PC-9 (cell line): ENCODE measurements around the gene C1QL4.

Experiments
- CTCF ChIP-seq: fragments of 200-600 bp; sonication (generic); conservative IDR thresholded peaks from 2 replicates; pipeline ENCODE4 v1.6.1; 2017; ENCODE audit warnings: mixed run types, antibody characterized with exemption, mild to moderate bottlenecking, moderate library complexity
- EZH2 ChIP-seq: fragments of 200-600 bp; sonication (generic); IDR thresholded peaks from 2 replicates; pipeline ENCODE4 v1.8.0; 2017; ENCODE audit warnings: antibody characterized with exemption, low read depth

DNA sequence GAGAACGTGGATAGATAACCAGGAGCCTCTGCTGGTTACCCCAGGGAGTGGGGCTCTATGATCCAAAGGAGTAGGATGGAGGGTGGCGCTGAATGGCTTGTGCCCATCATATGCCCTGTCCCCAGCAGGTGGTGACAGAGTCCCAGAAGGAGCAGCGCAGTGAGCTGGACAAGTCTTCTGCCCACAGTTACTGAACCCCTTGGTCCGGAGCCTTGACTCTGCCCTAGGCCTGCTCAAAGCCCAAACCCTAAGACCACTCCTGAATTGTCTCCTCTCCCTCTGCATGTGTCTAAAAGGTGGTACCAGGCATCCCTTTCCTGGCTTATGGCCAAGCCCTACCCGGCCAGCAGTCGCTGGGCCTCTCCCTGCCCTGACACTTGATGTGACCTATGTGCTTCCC is 38.8 kb downstream of the C1QL4 start:
- TF ChIP-seq CTCF, result peak; percentile 52
- no peak for TF ChIP-seq EZH2
